ENCODE data around the gene ADAMTS17. TPM values are rescaled to one million over a fixed set of nuclear protein-coding genes. Genes with fewer than 3 reads are reported as not detected.

ADAMTS17 gene
- total RNA-seq (2021) (1.8 to 2.8 TPM (median 2.2 TPM) in 3 replicates), Bru-seq, nascent RNA (percentile 29 among the genes with signal in this experiment)
- long read RNA-seq, experiment 1, result 0 reads
- long read RNA-seq, experiment 2, result 0 reads
- long read RNA-seq, experiment 3, partial matches to known transcripts, result 0 of 1 reads
- long read RNA-seq, experiment 3, other reads (novel, unspliced or antisense), result 1 of 1 reads

DNA sequence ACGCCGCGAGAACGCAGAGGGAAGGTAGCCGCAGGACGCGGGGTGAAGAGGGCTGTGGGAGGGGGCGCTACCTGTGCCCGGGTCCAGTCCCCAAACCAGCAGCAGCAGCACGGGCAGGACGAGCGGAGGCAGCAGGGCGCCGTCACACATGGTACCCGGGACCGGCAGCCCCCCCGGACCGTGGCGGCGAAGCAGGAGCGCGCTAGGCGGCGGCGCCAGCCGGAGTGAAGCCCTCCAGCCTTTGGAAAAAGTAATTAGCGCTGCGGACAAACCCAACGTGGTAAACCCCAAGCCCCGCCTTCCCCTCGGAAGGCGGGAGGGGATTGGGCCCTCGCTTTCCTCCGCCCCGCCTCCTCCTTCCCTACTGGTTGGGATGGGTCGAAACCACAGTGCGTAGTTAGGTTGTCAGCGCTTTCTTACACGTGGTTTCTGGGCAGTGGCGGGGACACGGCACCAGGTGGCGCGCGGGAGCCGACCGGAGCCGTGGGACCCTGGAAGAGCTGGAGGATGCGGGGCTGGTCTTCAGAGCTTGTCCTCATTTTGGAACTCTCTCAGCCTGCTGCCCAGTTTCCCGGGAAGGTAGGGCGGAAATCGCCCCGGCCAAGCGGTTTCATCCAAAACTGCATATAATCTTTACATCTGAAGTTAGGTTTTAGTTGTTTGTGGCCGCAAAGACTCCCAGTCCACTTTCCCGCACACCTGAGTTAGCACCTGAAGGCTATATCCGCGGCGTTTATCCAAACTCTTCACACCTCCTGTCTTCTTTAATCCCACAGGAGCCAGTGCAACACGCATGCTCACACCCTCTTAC, at the start of gene ADAMTS17:
TSS of gene ADAMTS17 (minus strand) at position 226 of the 811 bp plus-strand sequence. CDS start at position 150, 76 bp downstream.
- Mint-ChIP-seq H3K36me3 (no peaks in the 10 kb centered on the region; the same call in 1 of the 2 replicates), H3K4me3 (peak within 1 kb of the TSS; percentile 61), H3K9me3 (peaks cover 3% of the 10 kb centered on the region; the same call in 1 of the 2 replicates), H3K4me1 (peaks cover 26% of the 10 kb centered on the region), H3K27me3 (ENCODE audit: low read depth) (peaks cover 63% of the 10 kb centered on the region), H3K27ac (no peak within 1 kb of the TSS)
- ChIA-PET CTCF (interaction anchor here (0.5 to 8.6 kb wide), 23 partner anchors 7 to 536 kb away, joined by 3 to 110 read pairs (median 4); partner anchors contain the start of genes ASB7 and LINS1), POLR2A (interaction anchor here (0.6 to 1.0 kb wide), 2 partner anchors 9 to 360 kb away, joined by 3 read pairs; no protein-coding TSS in a partner anchor)
- DNase-seq (ENCODE audit: low spot score) (peak; percentile 96), ATAC-seq (peak; percentile 96)
- TF ChIP-seq GABPB1 (CRISPR knock-in tag; IDR thresholded peaks at IDR 0.05) (no peak), NFYB (CRISPR knock-in tag; conservative IDR thresholded peaks at IDR 0.05; ENCODE audit: low read depth) (peak; percentile 76), ZNF671 (CRISPR knock-in tag; IDR thresholded peaks at IDR 0.05) (no peak), ARID4B (CRISPR knock-in tag; IDR thresholded peaks at IDR 0.05; ENCODE audit: borderline replicate concordance) (0 out of 2 replicates have a peak, but pooled peaks have one; percentile 71), CTCF (IDR thresholded peaks at IDR 0.05) (peak; percentile 78), HMGXB4 (CRISPR knock-in tag; IDR thresholded peaks at IDR 0.05) (peak; percentile 45; the same call in 1 of the 2 replicates), CDX4 (CRISPR knock-in tag; IDR thresholded peaks at IDR 0.05; ENCODE audit: borderline replicate concordance) (no peak), USF1 (CRISPR knock-in tag; IDR thresholded peaks at IDR 0.05) (peak; percentile 63), PREB (CRISPR knock-in tag; IDR thresholded peaks at IDR 0.05; ENCODE audit: borderline replicate concordance) (no peak), SMAD4 (CRISPR knock-in tag; IDR thresholded peaks at IDR 0.05) (no peak), ZBTB21 (CRISPR knock-in tag; IDR thresholded peaks at IDR 0.05; ENCODE audit: borderline replicate concordance) (0 out of 2 replicates have a peak, but pooled peaks have one; percentile 39), ETV6 (CRISPR knock-in tag; IDR thresholded peaks at IDR 0.05) (no peak), CREM (CRISPR knock-in tag; IDR thresholded peaks at IDR 0.05) (0 out of 2 replicates have a peak, but pooled peaks have one; percentile 19), PRDM15 (CRISPR knock-in tag; IDR thresholded peaks at IDR 0.05) (peak; percentile 64), ELF4 (CRISPR knock-in tag; IDR thresholded peaks at IDR 0.05; ENCODE audit: low read depth) (no peak), ESRRA (CRISPR knock-in tag; IDR thresholded peaks at IDR 0.05; ENCODE audit: borderline replicate concordance) (no peak), OVOL2 (CRISPR knock-in tag; IDR thresholded peaks at IDR 0.05; ENCODE audit: borderline replicate concordance) (no peak), CREB1 (CRISPR knock-in tag; IDR thresholded peaks at IDR 0.05) (no peak)
- TF ChIP-seq, protein P1, sequence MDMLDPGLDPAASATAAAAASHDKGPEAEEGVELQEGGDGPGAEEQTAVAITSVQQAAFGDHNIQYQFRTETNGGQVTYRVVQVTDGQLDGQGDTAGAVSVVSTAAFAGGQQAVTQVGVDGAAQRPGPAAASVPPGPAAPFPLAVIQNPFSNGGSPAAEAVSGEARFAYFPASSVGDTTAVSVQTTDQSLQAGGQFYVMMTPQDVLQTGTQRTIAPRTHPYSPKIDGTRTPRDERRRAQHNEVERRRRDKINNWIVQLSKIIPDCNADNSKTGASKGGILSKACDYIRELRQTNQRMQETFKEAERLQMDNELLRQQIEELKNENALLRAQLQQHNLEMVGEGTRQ (CRISPR knock-in tag; IDR thresholded peaks at IDR 0.05), result peak; percentile 62
